CD4-positive, alpha-beta T cell treated with Interleukin-15 for 4 hours (primary cell): ENCODE measurements around the gene ZNF780A.
"Not testable (repeated sequence)": the region's sequence is repeated elsewhere in the genome, so short reads cannot be mapped to it uniquely, and the experiment has no call there.

Experiments used
- DNase-seq: peaks from one replicate; pipeline ENCODE4 v3.0.0-alpha.2; 2020; ENCODE audit warnings: low spot score

The ZNF780A gene

DNA sequence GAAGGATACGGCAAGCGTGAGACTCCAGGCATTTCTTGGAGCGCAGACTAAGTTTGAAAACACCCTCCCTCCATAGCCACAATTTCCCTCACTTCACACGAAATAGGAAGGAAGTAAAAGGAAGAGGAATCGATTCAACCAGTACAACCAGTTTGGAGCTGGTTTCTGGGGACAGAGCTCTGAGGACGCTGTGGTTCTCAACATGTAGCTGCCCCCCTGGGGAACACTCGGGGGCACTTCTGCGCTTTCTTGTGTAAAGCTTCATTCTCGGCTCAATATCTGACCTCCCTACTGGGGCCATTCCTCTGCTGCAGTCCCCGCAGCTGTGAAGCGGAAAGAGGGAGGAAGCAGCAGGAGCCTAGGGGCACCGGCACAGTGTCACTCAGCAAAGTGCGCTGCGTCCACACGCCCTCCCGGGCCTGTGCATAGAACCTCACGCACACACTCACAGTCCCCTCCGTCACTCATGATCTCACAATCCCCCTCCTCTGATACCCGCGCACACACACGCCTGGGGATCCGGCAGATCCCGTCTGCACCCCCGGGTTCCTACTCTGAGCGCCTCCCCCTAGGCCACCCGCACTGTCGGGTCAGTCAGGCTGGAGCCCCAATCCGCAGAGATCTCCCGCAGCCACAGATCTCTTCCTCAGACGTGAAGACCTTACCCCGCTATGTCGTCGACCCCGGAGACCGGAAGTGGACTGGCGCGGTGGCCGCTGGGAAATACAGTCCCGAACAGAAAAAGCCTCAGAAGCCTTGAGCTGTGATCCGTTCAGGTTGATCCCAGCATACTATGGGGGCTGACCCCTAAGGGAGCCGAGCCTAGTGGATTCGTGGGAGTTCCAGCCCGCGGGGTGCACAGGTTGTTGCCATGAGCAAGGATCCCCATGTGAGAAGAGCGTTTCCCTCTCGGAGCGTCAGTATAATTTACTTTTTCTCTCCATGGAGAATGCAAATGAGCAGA lies at the start of gene ZNF780A:
TSS of gene ZNF780A (minus strand) at position 703 of the 964 bp plus-strand sequence. CDS start 6,190 bp downstream, outside the sequence.
- DNase-seq, result peak; percentile 72

DNA sequence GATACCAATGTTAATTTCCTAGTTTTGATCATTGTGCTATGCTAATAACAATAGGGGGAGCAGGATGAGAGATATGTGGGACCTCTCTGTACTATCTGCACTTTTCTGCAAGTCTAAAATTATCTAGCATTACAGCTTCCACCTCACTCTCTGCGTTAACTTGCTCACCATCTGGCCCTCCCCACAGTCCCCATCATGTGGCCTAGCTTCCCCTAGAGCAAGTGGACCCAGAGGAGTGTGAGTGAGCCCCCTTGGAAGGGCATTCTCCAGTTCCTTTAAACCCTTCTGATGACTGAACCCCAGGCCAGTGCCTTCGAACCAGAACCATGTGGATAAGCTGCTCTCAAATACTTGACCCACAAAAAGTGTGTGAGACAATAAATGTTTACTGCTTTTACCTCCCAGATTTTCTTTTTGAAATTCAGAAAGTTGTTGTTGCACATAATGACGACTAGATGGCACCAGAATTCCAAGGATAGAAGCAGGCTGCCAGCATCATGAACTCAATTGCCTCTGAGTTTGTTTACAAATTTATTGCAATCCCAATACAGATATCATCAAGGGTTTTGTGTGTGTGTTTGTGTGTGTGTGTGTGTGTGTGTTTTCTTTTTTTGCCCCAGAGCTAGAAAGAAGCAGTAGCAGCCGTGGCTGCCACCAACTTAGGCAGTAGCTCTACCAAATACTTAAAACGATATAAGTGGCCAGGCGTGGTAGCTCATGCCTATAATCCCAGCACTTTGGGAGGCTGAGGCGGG lies 49.0 kb upstream of the ZNF780A start:
- DNase-seq, result peak; percentile 54

DNA sequence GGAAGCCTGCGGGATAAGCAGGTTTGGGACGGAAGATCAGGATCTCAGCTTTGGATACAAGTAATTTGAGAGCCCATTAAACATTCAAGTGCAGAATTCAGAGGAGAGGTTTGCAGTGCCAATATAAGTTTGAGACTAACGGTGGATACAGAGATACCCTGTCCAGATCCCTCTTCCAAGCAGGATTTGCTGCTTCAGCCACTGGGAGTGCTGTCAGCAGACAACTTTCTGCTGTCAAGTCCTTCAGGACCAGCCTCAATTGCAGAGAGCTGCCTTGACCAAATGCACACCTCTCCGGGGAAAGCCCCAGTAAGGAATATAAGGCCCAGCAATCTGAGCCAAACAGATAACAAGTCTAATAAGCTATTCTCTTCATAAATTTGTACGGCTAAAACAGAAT lies 46.1 kb upstream of the ZNF780A start:
- no peak for DNase-seq

DNA sequence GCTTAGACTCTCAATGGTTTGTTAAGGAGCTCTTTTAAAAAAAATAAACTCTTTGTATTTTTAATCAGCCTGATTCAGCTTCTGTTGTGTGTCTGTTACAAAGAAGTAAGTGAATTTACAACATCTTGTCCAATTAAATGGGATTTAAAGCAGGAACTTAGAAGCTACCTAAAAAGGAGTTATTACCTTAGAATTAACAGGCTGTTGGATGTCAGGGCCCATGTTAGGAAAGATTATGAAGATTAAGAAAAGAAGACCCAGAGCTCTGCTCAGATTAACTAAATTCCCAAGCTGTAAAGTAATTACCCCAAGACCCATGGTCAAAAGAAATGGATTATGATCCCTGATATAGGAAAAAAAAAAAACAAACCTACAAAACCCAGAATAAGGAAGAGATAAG lies 44.1 kb upstream of the ZNF780A start:
- DNase-seq, result no peak

DNA sequence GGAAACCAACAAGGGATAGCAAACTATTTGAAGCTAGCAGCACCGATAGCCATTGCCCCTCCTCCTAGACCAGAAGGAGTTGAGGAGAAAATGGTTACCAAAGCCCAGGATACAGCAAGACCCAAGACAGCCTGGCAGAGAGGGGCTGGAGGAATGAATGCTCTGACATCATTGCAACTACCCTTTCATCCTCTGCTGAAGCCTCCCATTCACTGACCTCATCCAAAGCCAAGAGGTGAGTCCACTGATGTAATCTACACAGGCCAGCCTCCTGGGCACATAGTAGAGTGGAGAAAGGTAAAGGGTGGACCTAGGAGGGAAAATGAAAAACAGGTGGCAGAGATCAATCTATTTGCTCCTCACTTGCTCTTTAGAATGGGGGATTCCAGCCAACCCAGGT lies 42.7 kb upstream of the ZNF780A start:
- DNase-seq, result no peak

DNA sequence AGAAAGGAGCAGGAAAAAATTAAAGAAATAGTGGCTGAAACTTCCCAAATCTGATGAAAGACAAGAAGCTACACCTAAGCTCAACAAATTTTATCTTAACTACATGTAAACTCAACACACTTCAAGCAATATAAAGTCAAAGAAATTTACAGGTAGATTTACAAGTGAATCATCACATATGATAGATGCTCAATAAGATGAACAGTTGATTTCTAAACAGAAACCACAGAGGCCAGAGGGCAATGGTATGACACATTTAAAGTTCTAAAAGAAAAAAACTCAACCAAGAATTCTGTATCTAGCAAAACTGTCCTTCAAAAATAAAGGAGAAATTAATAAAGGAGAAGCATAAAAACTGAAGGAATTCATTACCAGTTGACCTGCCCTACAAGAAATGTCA lies 39.3 kb upstream of the ZNF780A start:
- DNase-seq, result no peak

DNA sequence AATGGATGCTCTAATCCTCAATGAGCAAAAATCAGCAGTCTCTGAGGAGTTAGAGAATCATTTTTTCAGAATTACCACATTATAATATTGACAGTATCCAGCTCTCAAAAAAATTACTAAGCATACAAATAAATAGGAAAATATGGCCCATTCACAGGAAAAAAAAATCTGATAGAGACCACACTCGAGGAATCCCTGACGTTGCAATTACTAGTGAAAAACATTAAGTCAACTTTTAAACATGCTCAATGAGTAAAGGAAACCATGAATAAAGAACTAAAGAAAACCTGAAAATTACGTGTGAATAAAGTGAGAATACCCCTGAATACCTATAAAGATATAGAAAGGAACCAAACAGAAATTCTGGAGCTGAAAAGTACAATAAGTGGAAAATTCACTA lies 38.7 kb upstream of the ZNF780A start:
- no peak for DNase-seq

DNA sequence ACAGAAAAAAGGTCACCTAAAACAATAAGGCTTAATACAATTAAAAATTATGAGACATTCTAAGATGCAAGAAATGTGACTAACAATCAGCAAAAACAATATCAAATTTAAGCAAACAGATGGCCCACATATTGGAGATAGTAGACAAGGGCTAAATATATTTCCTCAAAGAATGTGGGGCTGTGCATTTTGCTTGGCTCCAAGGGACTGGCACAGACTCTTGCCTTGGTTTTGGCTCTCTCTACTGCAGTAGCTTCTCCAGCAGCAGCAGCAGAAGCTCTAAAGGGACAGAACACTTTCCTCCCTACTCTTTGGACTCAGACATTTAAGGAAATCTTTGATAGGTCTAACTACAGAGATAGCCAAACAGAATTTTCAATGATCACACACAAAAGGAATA lies 38.2 kb upstream of the ZNF780A start:
- no peak for DNase-seq

DNA sequence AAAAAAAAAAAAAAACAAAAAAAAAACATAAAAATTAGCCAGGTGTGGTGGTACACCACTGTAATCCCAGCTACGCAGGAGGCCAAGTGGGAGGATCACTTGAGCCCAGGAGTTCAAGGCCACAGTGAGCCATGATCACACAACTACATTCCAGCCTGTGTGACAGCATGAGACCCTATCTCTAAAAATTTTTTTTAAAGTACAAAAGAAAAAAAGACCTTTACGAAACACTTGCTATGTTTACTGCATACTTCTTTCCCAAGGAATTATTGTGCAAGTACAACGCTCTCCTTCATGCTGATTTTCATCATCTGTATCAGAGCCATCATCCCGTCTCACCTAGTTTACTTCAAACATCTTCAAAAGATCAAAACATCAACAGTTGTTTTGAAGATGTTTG lies 28.6 kb upstream of the ZNF780A start:
- DNase-seq, result no peak

DNA sequence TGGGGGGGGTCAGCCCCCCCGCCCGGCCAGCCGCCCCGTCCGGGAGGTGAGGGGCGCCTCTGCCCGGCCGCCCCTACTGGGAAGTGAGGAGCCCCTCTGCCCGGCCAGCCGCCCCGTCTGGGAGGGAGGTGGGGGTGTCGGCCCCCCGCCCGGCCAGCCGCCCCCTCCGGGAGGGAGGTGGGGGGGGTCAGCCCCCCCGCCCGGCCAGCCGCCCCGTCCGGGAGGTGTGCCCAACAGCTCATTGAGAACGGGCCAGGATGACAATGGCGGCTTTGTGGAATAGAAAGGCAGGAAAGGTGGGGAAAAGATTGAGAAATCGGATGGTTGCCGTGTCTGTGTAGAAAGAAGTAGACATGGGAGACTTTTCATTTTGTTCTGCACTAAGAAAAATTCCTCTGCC lies 27.9 kb upstream of the ZNF780A start:
- DNase-seq, result not testable (repeated sequence)

DNA sequence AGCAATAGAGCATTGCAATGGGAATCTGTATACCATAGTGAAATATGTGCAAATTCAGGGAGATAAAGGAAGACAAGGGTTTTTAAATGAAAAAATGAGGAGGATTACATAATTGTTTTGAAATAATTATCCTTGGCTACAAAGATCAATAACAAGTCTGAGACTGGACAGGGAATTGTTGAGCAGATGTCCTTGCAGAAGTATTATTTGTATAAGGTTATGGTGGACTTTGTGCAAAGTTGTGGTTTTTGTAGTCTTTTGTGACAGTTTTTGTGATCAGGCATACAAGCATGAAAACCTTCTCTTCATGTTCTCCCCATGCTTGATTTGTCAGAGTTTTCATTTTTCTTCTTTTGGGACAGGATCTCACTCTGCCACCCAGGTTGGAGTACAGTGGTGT lies 25.3 kb upstream of the ZNF780A start:
- DNase-seq, result no peak

DNA sequence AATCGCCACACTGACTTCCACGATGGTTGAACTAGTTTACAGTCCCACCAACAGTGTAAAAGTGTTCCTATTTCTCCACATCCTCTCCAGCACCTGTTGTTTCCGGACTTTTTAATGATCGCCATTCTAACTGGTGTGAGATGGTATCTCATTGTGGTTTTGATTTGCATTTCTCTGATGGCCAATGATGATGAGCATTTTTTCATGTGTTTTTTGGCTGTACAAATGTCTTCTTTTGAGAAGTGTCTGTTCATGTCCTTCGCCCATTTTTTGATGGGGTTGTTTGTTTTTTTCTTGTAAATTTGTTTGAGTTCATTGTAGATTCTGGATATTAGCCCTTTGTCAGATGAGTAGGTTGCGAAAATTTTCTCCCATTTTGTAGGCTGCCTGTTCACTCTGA lies 23.4 kb upstream of the ZNF780A start:
- DNase-seq, result not testable (repeated sequence)

DNA sequence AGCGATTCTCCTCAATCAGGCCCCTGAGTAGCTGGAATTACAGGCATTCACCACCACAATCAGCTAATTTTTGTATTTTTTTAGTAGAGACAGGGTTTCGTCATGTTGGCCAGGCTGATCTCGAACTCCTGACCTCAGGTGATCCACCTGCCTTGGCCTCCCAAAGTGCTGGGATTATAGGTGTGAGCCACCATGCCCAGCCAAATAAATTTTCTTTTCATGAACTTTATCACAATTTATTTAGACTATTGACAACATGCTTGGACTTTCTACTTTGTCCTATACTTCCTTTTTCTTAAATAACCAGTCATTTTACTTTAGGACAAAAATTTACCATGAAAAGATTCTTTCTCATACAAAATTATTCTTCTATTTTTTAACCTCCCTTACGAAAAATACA lies 21.5 kb upstream of the ZNF780A start:
- not testable (repeated sequence) for DNase-seq

DNA sequence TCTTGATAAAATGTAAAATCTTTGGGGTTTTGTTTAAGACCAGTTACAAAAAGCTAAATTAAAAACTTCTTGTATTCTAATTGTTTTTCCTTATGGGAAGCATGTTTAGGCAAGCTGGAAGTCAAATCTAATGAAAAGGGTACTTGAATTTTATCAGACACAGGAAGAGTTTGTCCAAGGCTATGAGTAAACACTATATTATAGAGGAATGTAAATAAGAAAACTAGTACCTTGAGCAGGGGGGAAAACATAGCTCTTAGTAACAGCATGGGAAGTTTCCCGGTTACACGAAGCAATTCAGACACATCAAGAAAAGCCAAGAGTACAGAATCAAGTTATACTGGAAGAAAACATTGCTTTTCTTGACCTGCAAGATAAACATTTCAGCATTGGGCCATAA lies 19.8 kb upstream of the ZNF780A start:
- no peak for DNase-seq

DNA sequence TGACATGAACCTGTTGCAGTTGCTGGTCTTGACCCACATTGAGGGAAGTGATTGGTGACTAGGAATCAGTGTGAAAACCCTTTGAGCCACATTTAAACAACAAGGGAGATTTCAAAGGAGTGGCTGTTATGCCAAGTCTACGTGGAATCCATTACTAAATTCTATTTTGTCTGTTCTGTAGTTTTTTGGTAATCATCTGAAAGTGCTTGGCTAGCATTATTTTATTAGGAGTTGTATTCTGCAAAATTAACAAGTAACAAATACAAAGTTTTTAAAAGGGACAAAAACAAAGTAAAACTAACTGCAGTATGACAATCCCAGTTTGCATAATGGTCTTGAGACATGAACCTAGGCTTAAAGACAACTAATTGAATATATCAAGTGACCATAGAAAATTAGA lies 14.0 kb upstream of the ZNF780A start:
- no peak for DNase-seq

DNA sequence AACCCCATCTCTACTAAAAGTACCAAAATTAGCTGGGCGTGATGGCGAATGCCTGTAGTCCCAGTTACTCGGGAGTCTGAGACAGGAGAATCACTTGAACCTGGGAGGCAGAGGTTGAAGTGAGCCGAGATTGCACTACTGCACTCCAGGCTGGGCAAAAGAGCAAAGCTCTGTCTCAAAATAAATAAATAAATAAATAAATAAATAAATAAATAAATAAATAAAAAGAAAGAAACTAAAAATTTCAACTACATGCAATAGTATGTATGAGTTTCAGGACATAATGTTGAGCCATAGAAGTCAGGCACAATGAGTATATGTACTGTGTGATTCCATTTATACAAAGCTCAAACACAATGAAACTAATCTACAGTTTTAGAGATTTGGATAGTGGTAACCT lies 12.9 kb upstream of the ZNF780A start:
- no peak for DNase-seq

DNA sequence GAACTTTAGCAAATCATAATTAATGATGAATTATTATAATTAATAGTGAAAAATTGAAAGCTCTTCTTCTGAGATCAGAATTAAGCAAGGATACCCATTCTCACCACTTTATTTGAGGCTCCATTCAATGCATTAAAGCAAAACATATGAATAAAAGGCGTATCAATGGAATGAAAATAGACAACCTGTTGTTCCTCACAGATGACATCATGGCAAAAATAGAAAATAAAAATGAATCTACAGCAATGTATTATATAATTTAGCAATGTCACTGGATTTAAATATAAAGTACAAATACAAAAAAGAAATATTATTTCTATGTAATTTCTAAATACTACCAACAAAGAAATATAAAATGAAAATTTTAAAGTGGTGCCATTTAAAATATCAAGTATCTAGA lies 11.1 kb upstream of the ZNF780A start:
- no peak for DNase-seq

DNA sequence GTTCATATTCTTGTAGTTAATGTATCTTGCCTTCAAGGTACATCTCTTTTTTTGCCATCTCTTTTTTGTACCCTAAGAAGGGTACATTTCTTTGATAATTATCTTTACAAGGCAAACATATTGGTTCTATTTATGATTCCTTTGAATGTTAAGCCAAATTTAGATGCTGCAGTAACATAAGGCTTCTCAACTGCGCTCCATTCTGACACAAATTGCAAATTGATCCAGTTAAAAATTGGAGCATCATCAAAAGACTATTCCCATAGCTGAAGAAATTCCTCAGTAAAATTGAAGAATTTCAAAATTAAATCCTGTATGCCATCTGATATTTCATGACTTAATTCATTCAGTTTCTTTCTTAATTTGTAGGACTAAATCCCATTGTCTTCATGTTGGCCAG lies 2.7 kb upstream of the ZNF780A start:
- DNase-seq, result no peak

DNA sequence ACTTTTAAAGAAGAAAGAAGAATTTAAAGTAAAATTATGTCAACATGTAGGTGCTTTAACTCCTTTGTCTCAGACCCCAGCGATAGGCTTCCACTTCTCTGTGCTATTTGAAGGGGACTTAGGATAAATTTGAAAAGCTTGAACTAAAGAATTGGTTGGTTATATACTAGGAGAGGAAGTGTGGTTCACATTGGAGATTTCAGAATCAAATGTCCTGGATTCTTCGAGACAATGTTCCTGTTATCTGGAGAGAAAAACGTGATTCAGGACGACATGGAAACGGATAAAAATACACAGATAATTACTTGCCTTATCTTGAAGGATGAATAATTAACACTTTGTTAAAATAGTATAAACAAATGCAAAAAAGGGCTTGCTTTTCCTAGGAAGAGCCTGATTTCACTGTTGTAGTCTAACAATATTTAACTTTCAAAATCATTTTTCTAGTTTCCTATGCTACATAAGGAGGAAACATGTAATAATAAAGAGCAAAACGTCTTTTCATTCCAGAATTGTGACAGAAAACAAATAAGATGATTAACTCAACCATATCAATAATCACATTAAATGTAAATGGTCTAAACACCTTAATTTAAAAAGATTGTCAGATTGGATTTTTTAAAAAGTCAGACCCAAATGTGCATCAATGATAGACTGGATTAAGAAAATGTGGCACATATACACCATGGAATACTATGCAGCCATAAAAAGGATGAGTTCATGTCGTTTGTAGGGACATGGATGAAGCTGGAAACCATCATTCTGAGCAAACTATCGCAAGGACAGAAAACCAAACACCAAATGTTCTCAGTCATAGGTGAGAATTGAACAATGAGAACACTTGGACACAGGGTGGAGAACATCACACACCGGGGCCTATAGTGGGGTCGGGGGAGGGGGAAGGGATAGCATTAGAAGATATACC lies 724 bp upstream of the ZNF780A start:
- DNase-seq, result no peak

DNA sequence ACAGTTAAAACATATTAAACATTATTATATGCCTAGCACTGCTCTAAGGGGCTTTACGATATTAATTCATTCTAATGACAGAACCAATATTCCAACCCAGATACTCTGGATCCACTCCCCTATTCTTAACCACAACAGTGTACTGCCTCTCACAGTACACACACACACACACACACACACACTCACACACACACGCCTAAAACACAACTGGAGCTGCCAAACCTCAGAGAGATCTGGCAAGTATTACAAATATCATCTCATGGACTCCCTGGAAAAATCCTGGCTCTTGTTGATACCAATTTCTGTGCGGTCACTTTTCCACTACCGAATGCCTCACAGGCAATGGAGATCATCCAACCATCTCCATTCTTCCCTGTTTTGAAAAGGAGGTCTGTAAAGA lies 1.3 kb downstream of the ZNF780A start:
- DNase-seq, result no peak

DNA sequence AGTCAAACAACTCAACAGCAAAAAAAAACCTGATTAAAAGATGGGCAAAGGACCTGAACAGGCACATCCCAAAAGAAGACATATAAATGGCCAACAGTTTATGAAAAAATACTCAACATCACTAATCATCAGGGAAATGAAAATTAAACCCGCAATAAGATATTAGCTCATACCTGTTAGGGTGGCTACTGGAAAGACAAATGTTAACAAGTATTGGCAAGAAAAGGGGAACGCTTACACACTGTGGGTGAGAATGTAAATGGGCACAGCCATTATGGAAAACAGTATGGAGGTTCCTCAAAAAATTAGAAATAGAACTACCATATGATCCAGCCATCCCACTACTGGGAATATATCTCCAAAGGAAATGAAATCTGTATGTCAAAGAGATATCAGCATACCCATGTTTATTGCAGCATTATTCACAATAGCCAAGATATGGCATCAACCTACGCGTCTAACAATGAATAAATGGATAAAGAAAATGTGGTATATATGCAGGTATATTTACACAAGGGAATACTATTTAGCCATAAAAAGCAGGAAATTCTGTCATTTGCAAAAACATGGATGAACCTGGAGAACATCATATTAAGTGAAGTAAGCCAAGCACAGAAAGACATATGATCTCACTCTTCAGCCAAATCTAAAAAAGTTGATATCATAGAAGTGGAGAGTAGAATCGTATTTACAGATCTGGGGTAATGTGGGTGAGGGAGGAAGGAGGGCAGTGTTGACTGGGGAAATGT lies 2.3 kb downstream of the ZNF780A start:
- DNase-seq, result no peak
